SK-N-MC (cell line): ENCODE data around the gene TLK2.
A peak's percentile ranks its signal among the peaks of the same experiment; 100 is the strongest.

Experiments used
- DNase-seq: peaks from one replicate; pipeline ENCODE4 v3.0.0-alpha.2; 2011; ENCODE audit warnings: low read depth, low spot score
- H3K27ac ChIP-seq: fragments of 200-600 bp; sonication (generic); 2 replicates; pipeline ENCODE4 v1.5.1; 2016; ENCODE audit warnings: mixed run types
- H3K36me3 ChIP-seq: fragments of 200-600 bp; sonication (generic); 2 replicates; pipeline ENCODE4 v1.6.1; 2017; ENCODE audit warnings: antibody characterized with exemption, low read length, mixed read lengths; ENCODE audit not compliant: insufficient read depth
- H3K4me3 ChIP-seq: fragments of 200-600 bp; sonication (generic); 2 replicates; pipeline ENCODE4 v1.5.1; 2016
- H3K9ac ChIP-seq: fragments of 200-600 bp; sonication (generic); 2 replicates; pipeline ENCODE4 v1.8.0; 2017; ENCODE audit warnings: mixed run types, mixed read lengths; ENCODE audit not compliant: insufficient read length
- H3K9me3 ChIP-seq: fragments of 200-600 bp; sonication (generic); 2 replicates; pipeline ENCODE4 v1.6.1; 2017; ENCODE audit warnings: low read depth, mild to moderate bottlenecking, antibody characterized with exemption, low read length, moderate library complexity, mixed read lengths
- EZH2 ChIP-seq: fragments of 200-600 bp; sonication (generic); IDR thresholded peaks from one replicate; pipeline ENCODE4 v1.6.1; 2017; ENCODE audit warnings: antibody characterized with exemption
- FOXP2 ChIP-seq: optimal IDR thresholded peaks from 2 replicates; pipeline ENCODE3; 2011; ENCODE audit warnings: mild to moderate bottlenecking, moderate library complexity; ENCODE audit not compliant: insufficient read depth; ENCODE audit errors: extremely low read length, control extremely low read depth
- POLR2AphosphoS5 ChIP-seq: IDR thresholded peaks from 2 replicates; pipeline ENCODE4 v1.6.1; 2012; ENCODE audit warnings: mild to moderate bottlenecking, low read depth, low read length, borderline replicate concordance

TLK2 gene

GRCh38 chr17:62650587-62650986 is 172.0 kb downstream of the TLK2 start:
- Histone ChIP-seq H3K9me3 (no peaks in the 10 kb centered on the region), H3K27ac (no peak overlapping the region), H3K4me3 (no peak overlapping the region), H3K36me3 (no peaks in the 10 kb centered on the region; the same call in 1 of the 2 replicates), H3K9ac (no peak overlapping the region)
- no peak for DNase-seq
- TF ChIP-seq POLR2AphosphoS5 (no peak), FOXP2 (no peak), EZH2 (no peak)

GRCh38 chr17:62652251-62653001 is 173.8 kb downstream of the TLK2 start:
- Histone ChIP-seq H3K9ac (no peak overlapping the region), H3K36me3 (no peaks in the 10 kb centered on the region; the same call in 1 of the 2 replicates), H3K27ac (no peak overlapping the region), H3K9me3 (no peaks in the 10 kb centered on the region), H3K4me3 (0 out of 2 replicates have a peak overlapping the region, but pooled peaks have one; percentile 25)
- no peak for TF ChIP-seq POLR2AphosphoS5
- TF ChIP-seq EZH2 = no peak
- TF ChIP-seq FOXP2 = no peak
- DNase-seq = no peak

- TF ChIP-seq EZH2 (no peak), FOXP2 (no peak), POLR2AphosphoS5 (no peak)
- Histone ChIP-seq H3K9ac (no peak overlapping the region), H3K9me3 (no peaks in the 10 kb centered on the region), H3K36me3 (no peaks in the 10 kb centered on the region; the same call in 1 of the 2 replicates), H3K27ac (no peak overlapping the region), H3K4me3 (peak overlapping the region; percentile 25; the same call in 1 of the 2 replicates)
- no peak for DNase-seq
Observed at GRCh38 chr17:62653002-62653825, 174.6 kb downstream of the TLK2 start.

- H3K9me3 ChIP-seq = no peaks in the 10 kb centered on the region
- no peak overlapping the region for H3K4me3 ChIP-seq
- no peak for DNase-seq
- H3K36me3 ChIP-seq = no peaks in the 10 kb centered on the region; the same call in 1 of the 2 replicates
- no peak overlapping the region for H3K27ac ChIP-seq
- H3K9ac ChIP-seq = no peak overlapping the region
- TF ChIP-seq EZH2 = no peak
- TF ChIP-seq POLR2AphosphoS5 = no peak
- TF ChIP-seq FOXP2 = no peak
Observed at GRCh38 chr17:62653826-62654761, 175.5 kb downstream of the TLK2 start.

- TF ChIP-seq FOXP2 = no peak
- no peak for TF ChIP-seq POLR2AphosphoS5
- no peak for TF ChIP-seq EZH2
- Histone ChIP-seq H3K27ac (no peak overlapping the region), H3K36me3 (no peaks in the 10 kb centered on the region; the same call in 1 of the 2 replicates), H3K4me3 (no peak overlapping the region), H3K9ac (no peak overlapping the region), H3K9me3 (no peaks in the 10 kb centered on the region)
- no peak for DNase-seq
Observed at GRCh38 chr17:62655656-62656055, 177.0 kb downstream of the TLK2 start.

- no peak overlapping the region for H3K4me3 ChIP-seq
Observed at GRCh38 chr17:62656446-62656845, 177.8 kb downstream of the TLK2 start.

GRCh38 chr17:62657145-62657665 is 178.6 kb downstream of the TLK2 start:
- no peak for TF ChIP-seq POLR2AphosphoS5
- no peak for TF ChIP-seq EZH2
- TF ChIP-seq FOXP2 = no peak
- Histone ChIP-seq H3K27ac (no peak overlapping the region), H3K9me3 (no peaks in the 10 kb centered on the region), H3K36me3 (no peaks in the 10 kb centered on the region; the same call in 1 of the 2 replicates), H3K9ac (no peak overlapping the region), H3K4me3 (no peak overlapping the region)
- no peak for DNase-seq

More at GRCh38 chr17:62656446-62656845, 177.8 kb downstream of the TLK2 start:
- no peak overlapping the region for H3K27ac ChIP-seq
- TF ChIP-seq EZH2 (no peak), POLR2AphosphoS5 (no peak), FOXP2 (no peak)
- no peak for DNase-seq
- no peaks in the 10 kb centered on the region for H3K9me3 ChIP-seq
- no peak overlapping the region for H3K9ac ChIP-seq
- no peaks in the 10 kb centered on the region; the same call in 1 of the 2 replicates for H3K36me3 ChIP-seq

- no peak for TF ChIP-seq FOXP2
- no peak for TF ChIP-seq POLR2AphosphoS5
- no peak for TF ChIP-seq EZH2
- Histone ChIP-seq H3K9ac (no peak overlapping the region), H3K27ac (no peak overlapping the region), H3K9me3 (no peaks in the 10 kb centered on the region), H3K36me3 (no peaks in the 10 kb centered on the region; the same call in 1 of the 2 replicates), H3K4me3 (no peak overlapping the region)
- no peak for DNase-seq
Observed at GRCh38 chr17:62657690-62658089, 179.1 kb downstream of the TLK2 start.
